AG10803 (cell line): ENCODE measurements around the gene WNT7B.
A peak's percentile ranks its signal among the peaks of the same experiment; 100 is the strongest.

Source experiments
- DNase-seq: peaks from one replicate; pipeline ENCODE4 v3.0.0; 2010; ENCODE audit warnings: low read depth
- H3K4me3 ChIP-seq: 2 replicates; pipeline ENCODE4 v1.5.1; 2011; ENCODE audit warnings: mild to moderate bottlenecking, low read length, control low read depth
- CTCF ChIP-seq: conservative IDR thresholded peaks from 2 replicates; pipeline ENCODE4 v1.5.1; 2011; ENCODE audit warnings: mild to moderate bottlenecking, low read length, control low read depth, inconsistent platforms

WNT7B gene

GRCh38 chr22:45994491-45995404 is 17.8 kb upstream of the WNT7B start:
- peak; percentile 64 for DNase-seq
- H3K4me3 ChIP-seq, result no peak overlapping the region
- peak; percentile 90 for TF ChIP-seq CTCF

- no peak for DNase-seq
- TF ChIP-seq CTCF, result no peak
These were observed 16.9 kb upstream of the WNT7B start for GRCh38 chr22:45993841-45994240.

GRCh38 chr22:45993143-45993692 is 16.3 kb upstream of the WNT7B start:
- DNase-seq, result no peak
- no peak for TF ChIP-seq CTCF

More at GRCh38 chr22:45993841-45994240, 16.9 kb upstream of the WNT7B start:
- no peak overlapping the region for H3K4me3 ChIP-seq

GRCh38 chr22:45992737-45993136 is 15.8 kb upstream of the WNT7B start:
- no peak for DNase-seq
- TF ChIP-seq CTCF, result no peak
- no peak overlapping the region for H3K4me3 ChIP-seq

More at GRCh38 chr22:45993143-45993692, 16.3 kb upstream of the WNT7B start:
- no peak overlapping the region for H3K4me3 ChIP-seq

- DNase-seq, result no peak
- no peak overlapping the region for H3K4me3 ChIP-seq
- no peak for TF ChIP-seq CTCF
These were observed 14.1 kb upstream of the WNT7B start for GRCh38 chr22:45991098-45991497.

GRCh38 chr22:45987136-45987861 is 10.3 kb upstream of the WNT7B start:
- no peak overlapping the region for H3K4me3 ChIP-seq
- DNase-seq, result no peak
- TF ChIP-seq CTCF, result no peak
